DND-41 (cell line): ENCODE measurements around the gene TSPEAR.

Experiments used
- ATAC-seq: fragments of 200-7000 bp; cut with Tn5 transposase; 3 replicates; pipeline ENCODE4 v1.9.1; 2021; ENCODE audit warnings: low read depth; ENCODE audit not compliant: insufficient read depth
- DNase-seq: peaks from one replicate; pipeline ENCODE4 v3.0.0-alpha.2; 2020
- H2AFZ ChIP-seq: 2 replicates; pipeline ENCODE4 v1.6.0; 2012; ENCODE audit warnings: low read depth, low read length
- H3K27ac ChIP-seq: 2 replicates; pipeline ENCODE4 v1.5.1; 2012; ENCODE audit warnings: low read length, inconsistent platforms
- H3K27me3 ChIP-seq: fragments of 200-600 bp; sonication (generic); 2 replicates; pipeline ENCODE4 v1.6.0; 2012; ENCODE audit warnings: low read length, mild to moderate bottlenecking, inconsistent platforms; ENCODE audit not compliant: insufficient read depth, poor library complexity
- H3K36me3 ChIP-seq: 2 replicates; pipeline ENCODE4 v1.5.1; 2012; ENCODE audit warnings: low read length, inconsistent platforms; ENCODE audit not compliant: insufficient read depth
- H3K4me1 ChIP-seq: 2 replicates; pipeline ENCODE4 v1.5.1; 2012; ENCODE audit warnings: mild to moderate bottlenecking, low read length; ENCODE audit not compliant: insufficient read depth
- H3K4me2 ChIP-seq: 2 replicates; pipeline ENCODE4 v1.6.0; 2012; ENCODE audit warnings: mild to moderate bottlenecking, moderate library complexity, low read length, inconsistent platforms; ENCODE audit not compliant: insufficient read depth
- H3K4me3 ChIP-seq, 2 experiments: fragments of 200-600 bp in 1 of 2; shearing (Covaris generic) in 1 of 2; 2 replicates each; pipeline ENCODE4 v1.5.1; 2012 to 2016; ENCODE audit warnings: inconsistent platforms in 2 of 2, low read length in 2 of 2, mild to moderate bottlenecking in 2 of 2, low read depth in 1 of 2, moderate library complexity in 1 of 2
- H3K79me2 ChIP-seq: 2 replicates; pipeline ENCODE4 v1.6.0; 2012; ENCODE audit warnings: low read length, inconsistent platforms; ENCODE audit not compliant: insufficient read depth
- H3K9ac ChIP-seq: 2 replicates; pipeline ENCODE4 v1.6.0; 2012; ENCODE audit warnings: low read depth, mild to moderate bottlenecking, inconsistent platforms, low read length, moderate library complexity
- H3K9me3 ChIP-seq: 2 replicates; pipeline ENCODE4 v1.5.1; 2012; ENCODE audit warnings: low read length, moderate library complexity, mild to moderate bottlenecking, inconsistent platforms; ENCODE audit not compliant: insufficient read depth, severe bottlenecking
- H4K20me1 ChIP-seq: 2 replicates; pipeline ENCODE4 v1.6.0; 2012; ENCODE audit warnings: low read length; ENCODE audit not compliant: insufficient read depth
- CTCF ChIP-seq: IDR thresholded peaks from 2 replicates; pipeline ENCODE4 v1.5.1; 2012; ENCODE audit warnings: borderline replicate concordance, low read length, moderate library complexity, mild to moderate bottlenecking; ENCODE audit not compliant: poor library complexity, severe bottlenecking; ENCODE audit errors: extremely low read depth
- EZH2 ChIP-seq: IDR thresholded peaks from 3 replicates; pipeline ENCODE4 v1.6.1; 2012; ENCODE audit warnings: borderline replicate concordance, low read depth, mild to moderate bottlenecking, moderate library complexity, low read length, inconsistent platforms; ENCODE audit not compliant: severe bottlenecking

The TSPEAR gene

DNA sequence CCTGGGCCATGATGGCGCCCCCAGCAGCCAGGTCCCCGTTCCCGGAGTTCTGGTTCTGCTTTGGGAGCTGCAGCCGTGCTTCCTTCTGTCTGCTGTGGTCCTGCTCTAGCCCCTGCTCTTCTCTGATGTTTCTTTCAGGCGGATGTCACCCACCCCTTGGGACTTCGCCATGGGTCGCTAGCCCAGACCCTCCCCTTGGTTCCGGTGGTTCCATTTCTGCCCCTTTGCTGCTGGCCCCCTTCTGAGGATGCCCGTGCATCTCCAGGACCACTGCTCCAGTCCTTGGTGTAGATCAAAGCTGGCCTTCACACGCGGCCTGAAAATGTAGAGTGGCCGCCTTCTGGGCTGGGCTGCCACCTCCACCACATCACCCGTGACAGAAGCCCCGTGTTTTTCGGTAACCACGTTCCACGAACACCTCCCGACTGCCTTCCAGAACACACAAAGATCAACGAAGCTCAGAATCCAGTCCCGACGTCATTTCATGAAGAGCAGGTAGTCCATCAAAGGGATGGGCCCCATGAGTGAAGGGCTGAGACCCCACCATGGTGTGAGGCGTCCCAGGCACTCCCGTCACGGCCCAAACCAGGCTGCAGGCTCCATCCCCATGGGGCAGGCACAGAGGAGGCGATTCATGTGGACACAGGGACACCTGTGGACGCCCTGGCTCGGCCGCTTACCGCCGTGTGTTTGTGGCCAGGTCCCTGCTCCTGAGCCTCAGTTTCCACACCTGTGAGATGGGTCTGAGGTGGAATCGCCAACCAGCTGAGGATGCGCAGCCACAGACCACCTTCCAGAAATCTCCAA lies 195.8 kb downstream of the TSPEAR start:
- Histone ChIP-seq H2AFZ (no peak overlapping the region), H3K4me3 (no peak overlapping the region), H3K79me2 (no peaks in the 10 kb centered on the region), H3K36me3 (no peaks in the 10 kb centered on the region), H3K27me3 (no peaks in the 10 kb centered on the region), H4K20me1 (0 out of 2 replicates have a peak, but pooled peaks cover 4% of the 10 kb centered on the region), H3K4me1 (peaks cover 1% of the 10 kb centered on the region), H3K4me2 (no peak overlapping the region), H3K27ac (no peak overlapping the region), H3K9me3 (no peaks in the 10 kb centered on the region), H3K9ac (no peak overlapping the region)
- TF ChIP-seq EZH2 (no peak), CTCF (no peak)
- ATAC-seq (no peak), DNase-seq (no peak)

DNA sequence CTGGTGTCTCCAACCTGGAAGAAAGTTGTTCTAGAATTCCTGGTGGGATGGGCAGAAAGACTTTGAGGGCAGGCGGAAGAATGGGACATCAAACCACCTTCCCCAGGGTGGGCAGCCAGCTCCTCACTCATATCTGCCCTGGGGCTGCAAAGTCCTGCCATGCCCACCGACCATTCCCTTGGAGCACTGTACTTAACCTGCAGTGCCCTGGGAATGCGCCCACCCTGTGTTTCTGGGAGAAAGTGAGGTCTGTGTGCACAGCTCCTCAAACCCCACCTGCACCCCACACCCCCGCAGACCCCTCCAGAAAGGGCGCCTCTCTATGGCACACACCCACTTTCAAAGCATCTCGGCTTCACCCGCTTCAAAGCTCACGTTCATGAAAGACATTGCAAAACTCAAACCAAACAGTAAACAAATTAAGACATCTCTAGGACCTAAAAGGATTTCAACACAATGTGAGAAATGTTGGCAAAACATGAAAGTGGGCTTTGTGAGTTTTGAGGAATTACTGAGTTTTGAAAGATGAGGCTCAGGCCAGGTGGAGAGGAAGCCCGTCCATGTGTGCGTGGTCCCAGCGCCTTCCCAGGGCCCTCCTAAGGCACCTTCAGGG lies 196.5 kb downstream of the TSPEAR start:
- no peaks in the 10 kb centered on the region for H3K27me3 ChIP-seq
- H3K4me3 ChIP-seq: no peak overlapping the region
- no peaks in the 10 kb centered on the region for H3K79me2 ChIP-seq
- H3K27ac ChIP-seq: no peak overlapping the region
- peaks cover 4% of the 10 kb centered on the region for H3K4me1 ChIP-seq
- no peaks in the 10 kb centered on the region for H3K9me3 ChIP-seq
- H3K4me2 ChIP-seq: no peak overlapping the region
- TF ChIP-seq EZH2: no peak
- TF ChIP-seq CTCF: no peak
- H3K36me3 ChIP-seq: no peaks in the 10 kb centered on the region
- no peak for ATAC-seq
- H2AFZ ChIP-seq: no peak overlapping the region
- H3K9ac ChIP-seq: no peak overlapping the region
- DNase-seq: no peak
- 0 out of 2 replicates have a peak, but pooled peaks cover 7% of the 10 kb centered on the region for H4K20me1 ChIP-seq

- H3K27me3 ChIP-seq: no peaks in the 10 kb centered on the region
- no peak overlapping the region for H3K4me3 ChIP-seq
- H2AFZ ChIP-seq: no peak overlapping the region
- H3K27ac ChIP-seq: no peak overlapping the region
- no peaks in the 10 kb centered on the region for H3K36me3 ChIP-seq
- H3K9me3 ChIP-seq: no peaks in the 10 kb centered on the region
- no peaks in the 10 kb centered on the region for H3K79me2 ChIP-seq
- no peak for DNase-seq
- H3K4me2 ChIP-seq: no peak overlapping the region
- TF ChIP-seq CTCF (no peak), EZH2 (no peak)
- peaks cover 4% of the 10 kb centered on the region for H3K4me1 ChIP-seq
- H4K20me1 ChIP-seq: 0 out of 2 replicates have a peak, but pooled peaks cover 9% of the 10 kb centered on the region
- no peak for ATAC-seq
- H3K9ac ChIP-seq: no peak overlapping the region
These were observed 197.2 kb downstream of the TSPEAR start for GRCh38 chr21:44514218-44514520.
